GM18498 (cell line): ENCODE measurements around the gene GPX1.
"Not testable (repeated sequence)": the region's sequence is repeated elsewhere in the genome, so short reads cannot be mapped to it uniquely, and the experiment has no call there.

Experiments
- ATAC-seq: cut with Tn5 transposase; IDR thresholded peaks from one replicate; pipeline ENCODE4 v1.9.1; 2021; ENCODE audit warnings: mild to moderate bottlenecking, moderate library complexity; ENCODE audit not compliant: unreplicated experiment

The GPX1 gene

DNA sequence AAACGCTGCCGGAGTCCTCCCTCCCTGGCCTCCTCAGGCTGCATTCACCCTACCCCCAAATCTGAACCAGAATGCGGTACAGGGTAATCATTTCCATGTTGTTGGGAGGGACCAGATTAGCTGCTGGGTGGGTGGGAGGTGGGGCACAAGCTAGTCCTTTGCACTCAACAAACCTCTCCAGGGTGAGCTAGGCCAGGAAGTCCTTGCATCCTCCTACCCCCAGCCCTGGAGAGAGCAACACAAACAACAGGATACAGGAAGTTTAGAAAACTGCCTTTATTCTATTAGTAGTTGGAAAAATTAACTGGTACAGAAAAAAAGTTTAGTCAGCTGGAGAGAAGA lies 702 bp upstream of the GPX1 start:
- no peak for ATAC-seq

DNA sequence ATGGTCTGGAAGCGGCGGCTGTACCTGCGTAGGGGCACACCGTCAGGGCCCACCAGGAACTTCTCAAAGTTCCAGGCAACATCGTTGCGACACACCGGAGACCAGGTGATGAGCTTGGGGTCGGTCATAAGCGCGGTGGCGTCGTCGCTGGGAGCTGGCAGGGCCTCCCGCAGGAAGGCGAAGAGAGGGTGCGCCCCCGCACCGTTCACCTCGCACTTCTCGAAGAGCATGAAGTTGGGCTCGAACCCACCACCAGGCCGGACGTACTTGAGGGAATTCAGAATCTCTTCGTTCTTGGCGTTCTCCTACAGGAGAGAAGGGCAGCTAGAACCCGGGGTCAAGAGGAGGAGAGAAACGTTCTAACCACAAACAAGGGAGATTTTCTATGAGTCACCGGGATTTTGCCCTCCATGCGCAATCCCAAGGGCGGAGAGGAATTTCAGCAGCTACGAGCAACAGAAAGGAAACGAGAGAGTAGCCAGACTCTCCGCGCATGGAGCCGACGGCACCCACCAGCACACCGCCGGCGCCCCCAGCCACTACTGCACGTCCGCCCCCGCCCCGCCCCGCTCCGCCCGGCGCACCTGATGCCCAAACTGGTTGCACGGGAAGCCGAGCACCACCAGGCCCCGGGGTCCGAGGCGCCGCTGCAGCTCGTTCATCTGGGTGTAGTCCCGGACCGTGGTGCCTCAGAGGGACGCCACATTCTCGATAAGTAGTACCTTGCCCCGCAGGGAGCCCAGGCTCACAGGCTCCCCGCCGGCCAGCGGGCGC lies 523 bp downstream of the GPX1 start:
- ATAC-seq, result peak; percentile 29

DNA sequence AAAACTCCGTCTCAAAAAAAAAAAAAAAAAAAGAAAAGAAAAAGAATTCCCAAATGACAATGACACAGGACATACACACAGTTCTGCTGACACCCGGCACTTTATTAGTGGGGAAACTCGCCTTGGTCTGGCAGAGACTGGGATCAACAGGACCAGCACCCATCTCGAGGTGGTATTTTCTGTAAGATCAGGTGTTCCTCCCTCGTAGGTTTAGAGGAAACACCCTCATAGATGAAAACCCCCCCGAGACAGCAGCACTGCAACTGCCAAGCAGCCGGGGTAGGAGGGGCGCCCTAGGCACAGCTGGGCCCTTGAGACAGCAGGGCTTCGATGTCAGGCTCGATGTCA lies 1.1 kb downstream of the GPX1 start:
- ATAC-seq, result peak; percentile 15

DNA sequence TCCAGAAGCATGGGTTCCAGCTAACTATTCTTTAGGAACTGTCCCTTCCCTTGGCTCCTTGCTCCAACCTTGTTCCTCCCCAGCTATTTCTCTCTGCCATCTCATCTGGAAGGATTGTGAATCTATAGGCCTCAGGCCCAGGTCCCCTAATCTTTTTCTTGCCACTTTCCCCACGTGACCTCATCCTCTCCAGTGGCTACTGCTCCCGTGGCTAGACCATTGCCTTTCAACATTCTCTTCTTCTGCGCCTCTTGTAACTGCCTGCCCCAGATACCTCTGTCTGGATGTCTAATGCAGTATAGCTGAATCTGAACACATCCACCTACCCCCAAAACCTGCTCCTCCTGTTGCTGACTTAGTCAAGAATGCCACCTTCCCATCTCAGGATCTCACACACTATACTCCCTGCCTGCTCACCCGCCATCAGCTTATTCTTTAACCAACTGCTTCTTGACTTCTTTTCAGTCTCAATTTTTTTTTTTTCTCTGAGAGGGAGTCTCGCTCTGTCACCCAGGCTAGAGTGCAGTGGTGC lies 5.2 kb downstream of the GPX1 start:
- no peak for ATAC-seq

DNA sequence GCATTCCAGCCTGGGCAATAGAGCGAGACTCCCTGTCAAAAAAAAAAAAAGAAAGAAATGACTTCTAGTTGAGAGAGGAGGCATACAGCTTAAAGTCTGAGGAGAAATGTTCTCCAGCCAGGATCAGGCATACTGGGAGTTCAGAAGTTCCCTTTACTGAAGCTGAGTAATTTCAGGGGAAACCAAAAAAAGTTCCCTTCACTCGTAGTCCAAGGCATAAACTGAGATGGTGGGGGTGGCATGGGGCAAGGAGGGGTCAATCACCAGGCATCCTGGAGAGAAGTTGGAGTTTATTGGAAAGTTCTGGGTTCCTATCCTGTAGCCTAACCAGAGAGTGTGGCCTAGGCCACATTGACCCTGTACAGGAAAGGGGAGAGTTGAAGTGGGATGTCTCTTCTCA lies 5.9 kb downstream of the GPX1 start:
- no peak for ATAC-seq

DNA sequence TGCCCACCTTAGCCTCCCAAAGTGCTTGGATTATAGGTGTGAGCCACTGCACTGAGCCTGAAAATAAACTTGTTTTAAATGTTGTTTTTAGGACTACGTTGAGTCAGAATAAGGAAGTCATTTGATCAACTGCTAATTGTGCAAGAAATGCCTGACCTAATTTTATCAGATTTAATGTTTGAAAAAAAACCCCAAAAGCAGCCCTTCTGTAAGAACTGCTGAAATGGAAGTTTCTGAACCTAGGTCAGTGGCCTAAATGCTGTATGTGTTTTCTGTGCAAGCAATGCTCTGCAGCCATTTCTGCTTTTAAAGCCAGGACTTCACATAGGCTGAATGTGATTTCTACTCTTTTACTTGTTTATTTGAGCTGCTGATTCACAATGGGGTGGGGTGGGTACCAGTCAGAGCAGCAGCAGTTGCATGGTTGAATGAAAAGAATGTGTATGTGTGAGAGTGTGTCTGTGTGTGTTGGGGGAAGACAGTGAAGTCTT lies 6.6 kb downstream of the GPX1 start:
- ATAC-seq, result no peak

DNA sequence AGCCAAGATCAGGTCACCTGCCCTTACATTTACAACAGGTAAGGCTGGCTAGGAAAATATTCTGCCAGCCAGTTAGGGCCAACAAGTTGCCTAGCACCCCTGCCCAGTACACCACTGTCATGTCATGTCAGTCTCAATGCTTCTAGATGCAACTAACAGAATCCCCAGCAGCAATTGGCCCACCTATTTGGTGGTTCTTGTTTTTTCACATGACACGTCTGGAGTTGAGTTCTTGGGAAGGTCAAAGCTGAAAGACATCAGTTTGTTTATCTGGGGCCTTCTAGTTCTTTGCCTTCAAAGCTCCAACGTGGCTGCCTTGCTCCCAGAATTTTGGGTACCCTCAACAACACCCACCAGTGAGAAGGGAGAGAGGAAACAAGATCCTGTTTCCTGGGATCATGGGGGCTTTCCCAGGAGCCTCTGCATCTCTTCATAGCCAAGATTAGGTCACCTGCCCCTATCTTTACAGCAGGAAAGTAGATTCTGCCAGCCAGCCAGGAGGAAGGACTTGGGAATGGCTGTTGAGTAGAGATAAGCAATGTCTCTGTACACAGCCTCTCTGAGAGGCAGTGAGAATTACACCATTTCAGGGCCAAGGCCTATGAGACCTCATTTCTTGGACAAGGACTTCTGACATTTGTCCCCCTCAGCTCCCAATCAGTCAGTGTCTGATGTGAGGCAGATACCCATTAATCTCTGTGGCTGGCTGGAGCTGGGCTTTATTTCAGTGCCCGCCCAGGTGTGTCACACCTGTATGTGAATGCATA lies 8.6 kb downstream of the GPX1 start:
- no peak for ATAC-seq

DNA sequence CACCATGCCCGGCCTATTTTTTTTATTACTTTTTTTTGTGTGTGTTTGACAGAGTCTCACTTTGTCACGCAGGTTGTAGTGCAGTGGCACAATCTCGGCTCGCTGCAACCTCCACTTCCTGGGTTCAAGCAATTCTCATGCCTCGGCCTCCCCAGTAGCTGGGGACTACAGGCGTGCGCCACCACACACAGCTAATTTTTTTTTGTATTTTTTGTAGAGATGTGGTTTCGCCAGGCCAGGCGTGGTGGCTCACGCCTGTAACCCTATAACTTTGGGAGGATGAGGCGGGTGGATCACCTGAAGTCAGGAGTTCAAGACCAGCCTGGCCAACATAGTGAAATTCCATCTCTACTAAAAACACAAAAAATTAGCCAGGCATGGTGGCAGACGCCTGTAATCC lies 9.8 kb downstream of the GPX1 start:
- not testable (repeated sequence) for ATAC-seq

DNA sequence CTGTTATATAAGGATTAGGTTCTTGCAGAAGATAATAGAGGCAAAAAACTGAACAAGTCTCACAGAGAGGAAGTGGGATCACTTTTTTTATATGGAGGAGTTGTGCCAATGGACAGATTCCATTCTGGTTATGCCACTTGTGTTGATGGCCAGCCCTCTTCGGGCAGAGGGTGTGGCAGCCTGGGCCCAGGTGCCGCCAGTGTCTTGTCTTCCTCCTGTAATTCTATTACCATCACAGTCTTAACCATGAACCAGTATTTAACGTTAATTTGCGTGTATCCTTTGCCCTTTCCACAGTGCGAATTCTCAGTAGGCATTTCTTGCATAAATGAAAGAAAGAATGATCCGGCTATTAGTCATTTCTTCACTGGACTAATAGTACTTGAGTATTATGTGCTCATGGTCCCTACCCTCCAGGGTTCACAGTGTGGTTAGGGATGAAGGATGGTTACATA lies 11.3 kb downstream of the GPX1 start:
- no peak for ATAC-seq

DNA sequence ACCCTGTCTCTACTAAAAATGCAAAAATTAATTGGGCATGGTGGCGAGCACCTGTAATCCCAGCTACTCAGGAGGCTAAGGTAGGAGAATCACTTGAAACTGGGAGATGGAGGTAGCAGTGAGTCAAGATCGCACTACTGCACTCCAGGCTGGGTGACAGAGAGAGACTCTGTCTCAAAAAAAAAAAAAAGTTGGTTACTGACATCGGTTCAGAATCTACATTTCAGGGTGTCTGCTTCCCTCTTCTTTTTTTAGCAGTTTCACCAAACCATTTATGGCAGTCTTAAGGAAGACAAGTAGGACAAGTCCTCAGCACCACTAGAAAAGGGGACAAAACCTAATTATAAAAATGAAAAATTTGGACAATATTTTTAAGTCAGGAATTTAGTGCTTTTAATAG lies 15.0 kb downstream of the GPX1 start:
- ATAC-seq, result no peak

DNA sequence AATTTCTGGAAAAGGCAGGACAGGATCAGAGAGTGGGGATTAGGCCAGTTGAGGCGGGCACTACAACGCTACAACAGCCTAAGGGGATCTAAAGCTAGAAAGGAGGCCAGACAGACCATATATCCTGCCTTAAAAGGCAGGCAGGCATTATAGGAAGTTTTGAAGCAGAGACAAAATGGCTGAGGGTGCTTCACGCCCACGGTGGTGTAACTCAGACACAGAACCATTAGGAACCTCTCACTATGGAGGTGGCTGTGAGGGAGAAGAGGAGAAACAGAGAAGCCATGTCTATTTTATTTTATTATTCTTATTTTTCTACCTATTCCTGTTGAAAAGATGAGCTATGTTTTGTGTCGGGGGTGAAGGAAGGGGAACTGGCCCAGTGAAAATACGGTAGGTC lies 16.2 kb downstream of the GPX1 start:
- no peak for ATAC-seq

DNA sequence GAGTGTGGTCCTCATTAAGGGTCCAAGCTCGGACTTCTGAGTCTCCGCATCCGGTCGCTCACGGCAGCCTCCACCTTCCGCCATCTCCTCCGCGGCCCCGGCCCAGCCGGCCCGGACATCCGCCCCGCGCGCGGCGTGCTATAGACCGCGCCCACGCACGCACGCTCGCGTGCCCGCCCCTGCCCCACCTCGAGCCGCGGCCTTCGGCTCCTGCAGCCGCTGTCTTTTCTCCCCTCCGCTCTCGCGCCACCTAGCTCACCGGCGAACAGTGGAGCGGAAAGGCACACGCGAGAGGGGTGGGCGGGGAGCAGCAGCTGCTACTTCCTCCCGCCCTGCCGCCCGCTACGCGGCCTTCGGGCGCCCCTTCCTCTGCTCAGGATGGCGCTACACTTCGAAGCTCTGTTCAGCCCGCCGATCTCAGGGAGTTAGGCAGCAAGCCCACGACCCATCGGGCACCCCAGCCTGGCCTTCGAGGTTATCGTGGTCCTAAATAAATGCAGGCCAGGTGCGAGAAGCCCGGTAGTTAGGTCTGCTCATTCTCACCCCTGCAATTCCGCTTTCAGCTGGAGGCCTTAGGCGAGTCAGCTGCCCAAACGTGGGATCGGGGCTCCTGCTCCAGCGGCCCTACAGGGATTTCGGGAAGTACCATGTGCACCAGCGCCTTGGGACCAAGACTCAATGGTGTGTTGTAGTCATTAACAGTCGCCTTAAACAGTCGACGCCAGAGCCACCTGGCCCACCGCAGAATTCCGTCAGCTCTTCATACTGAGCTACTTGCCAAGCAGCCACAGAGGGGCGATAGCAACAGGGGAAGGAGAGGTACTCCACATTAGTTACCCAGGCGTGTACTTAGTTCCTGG lies 18.0 kb downstream of the GPX1 start, which contains the start of gene USP4:
Gene USP4, minus strand, starts transcription at position 113 of the 860 bp plus-strand sequence. Its CDS starts 29 bp downstream, at position 84.
- peak; percentile 86 for ATAC-seq

DNA sequence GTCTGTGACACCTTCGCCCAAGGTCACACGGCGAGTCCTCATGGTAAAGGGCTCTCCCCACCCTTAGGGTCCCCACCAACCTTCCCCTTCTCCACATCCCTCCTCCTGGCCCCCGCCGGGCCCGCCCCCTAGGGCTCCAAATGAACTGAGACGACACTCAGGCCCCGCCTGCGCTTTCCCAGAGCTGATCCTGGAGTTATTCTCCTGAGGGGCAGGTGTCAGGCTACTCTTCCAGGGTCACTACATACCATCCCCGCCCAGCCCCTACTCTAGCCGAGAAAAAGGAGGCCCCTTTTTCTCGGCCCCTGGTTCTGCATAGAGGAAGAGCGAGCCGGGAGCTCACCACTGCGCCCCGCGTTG lies 18.6 kb downstream of the GPX1 start:
- ATAC-seq, result peak; percentile 17

DNA sequence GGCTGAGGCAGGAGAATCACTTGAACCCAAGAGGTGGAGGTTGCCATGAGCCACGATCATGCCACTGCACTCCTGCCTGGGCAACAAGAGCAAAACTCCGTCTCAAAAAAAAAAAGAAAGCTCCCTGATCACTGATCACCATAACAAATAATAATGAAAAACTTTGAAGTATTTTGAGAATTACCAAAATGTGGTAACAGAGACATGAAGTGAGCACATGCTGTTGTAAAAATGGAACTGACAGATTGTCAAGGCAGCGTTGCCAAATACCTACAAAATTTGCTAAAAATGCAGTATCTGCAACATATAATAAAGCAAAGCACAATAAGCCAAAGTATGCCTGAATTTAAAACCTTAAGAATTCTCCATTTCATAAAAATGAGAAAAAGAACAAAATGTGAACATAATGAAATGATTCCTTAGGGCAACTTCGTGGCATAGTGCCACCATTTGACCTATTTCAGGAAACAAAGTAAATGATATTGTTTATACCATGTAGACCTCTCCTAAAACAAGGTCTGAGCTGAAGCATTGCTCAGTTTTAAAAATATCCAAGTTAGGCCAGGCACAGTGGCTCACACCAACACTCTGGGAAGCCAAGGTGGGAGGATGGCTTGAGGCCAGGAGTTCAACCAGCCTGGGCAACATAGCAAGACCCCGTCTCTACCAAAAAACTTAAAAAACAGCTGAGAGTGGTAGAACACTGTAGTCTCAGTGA lies 24.1 kb downstream of the GPX1 start:
- no peak for ATAC-seq

DNA sequence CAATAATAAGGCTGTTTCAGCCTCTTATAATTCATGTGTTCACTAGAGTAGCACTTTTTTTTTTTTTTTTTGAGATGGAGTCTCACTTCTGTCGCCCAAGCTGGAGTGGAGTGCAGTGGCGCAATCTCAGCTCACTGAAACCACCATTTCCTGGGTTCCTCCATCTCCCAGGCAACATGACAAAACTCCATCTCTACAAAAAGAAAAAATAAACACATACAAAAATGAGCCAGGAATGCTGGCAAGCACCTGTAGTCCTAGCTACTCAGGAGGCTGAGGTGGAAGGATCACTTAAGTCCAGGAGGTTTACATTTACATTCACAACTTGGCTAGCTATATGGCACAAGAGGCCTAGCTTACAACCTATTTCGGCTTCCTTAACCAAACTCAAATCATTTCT lies 25.1 kb downstream of the GPX1 start:
- no peak for ATAC-seq

DNA sequence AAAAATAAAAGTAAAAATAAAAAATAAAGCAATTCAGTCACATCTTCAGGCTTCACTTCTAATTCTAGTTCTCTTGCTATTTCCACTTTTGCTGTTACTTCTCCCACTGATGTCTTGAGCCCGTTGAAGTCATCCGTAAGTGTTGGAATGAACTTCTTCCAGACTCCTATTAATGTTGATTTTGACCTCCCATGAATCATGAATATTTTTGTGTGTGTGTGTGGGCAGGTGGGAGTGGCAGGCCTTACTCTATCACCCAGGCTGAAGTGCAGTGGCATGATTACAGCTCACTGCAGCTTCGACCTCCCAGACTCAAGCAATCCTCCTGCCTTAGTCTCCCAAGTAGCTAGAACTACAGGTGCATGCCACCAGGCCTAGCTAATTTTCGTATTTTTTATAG lies 29.0 kb downstream of the GPX1 start:
- ATAC-seq, result no peak

DNA sequence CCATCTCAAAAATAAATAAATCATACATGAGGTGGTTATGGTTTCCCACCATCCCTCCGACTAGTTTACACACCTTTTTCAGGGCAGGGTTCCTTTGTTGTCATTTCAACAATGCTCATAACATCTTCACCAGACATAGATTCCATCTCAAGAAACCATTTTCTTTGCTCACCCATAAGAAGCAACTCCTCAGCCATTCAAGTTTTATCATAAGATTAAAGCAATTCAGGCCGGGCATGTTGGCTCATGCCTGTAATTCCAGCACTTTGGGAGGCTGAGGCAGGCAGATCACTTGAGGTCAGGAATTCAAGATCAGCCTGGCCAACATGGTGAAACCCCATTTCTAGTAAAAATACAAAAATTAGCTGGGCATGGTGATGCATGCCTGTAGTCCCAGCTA lies 29.8 kb downstream of the GPX1 start:
- ATAC-seq, result not testable (repeated sequence)

DNA sequence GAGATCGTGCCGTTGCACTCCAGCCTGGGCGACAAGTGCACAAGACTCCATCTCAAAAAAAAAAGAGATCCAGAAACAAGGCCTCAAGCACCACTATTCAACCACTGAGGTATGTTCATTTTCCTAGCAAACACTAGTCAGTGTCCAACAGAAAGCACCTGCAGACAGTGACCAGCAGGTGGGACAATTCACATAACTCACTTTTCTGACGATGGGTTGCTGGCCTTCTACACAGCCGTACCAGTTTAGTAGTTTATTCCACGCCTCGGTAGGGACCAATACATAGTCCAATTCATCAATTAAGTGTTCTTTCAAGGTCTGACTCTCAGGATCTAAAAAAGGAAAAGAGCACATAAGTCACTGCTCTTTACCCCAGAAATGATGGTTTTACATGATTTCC lies 30.7 kb downstream of the GPX1 start:
- ATAC-seq, result no peak

DNA sequence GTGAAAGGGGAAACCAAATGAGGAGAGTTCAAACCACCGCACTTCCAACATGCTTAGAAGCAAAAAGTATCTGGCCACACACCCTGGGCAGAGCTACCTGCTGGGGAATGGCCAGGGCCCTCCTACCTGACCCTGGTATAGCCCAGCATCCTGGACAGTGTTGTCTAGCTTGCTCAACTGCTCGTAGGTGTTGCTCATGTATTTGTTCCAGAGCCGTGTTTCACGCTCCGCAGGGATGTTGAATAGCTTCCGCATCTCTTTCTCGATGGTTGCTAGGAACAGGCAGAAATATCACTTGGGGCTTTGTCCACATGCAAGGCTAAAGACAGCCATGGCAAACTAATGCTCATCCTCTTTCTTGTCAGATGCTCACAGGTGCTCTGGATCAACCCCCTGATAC lies 33.4 kb downstream of the GPX1 start:
- ATAC-seq, result no peak

DNA sequence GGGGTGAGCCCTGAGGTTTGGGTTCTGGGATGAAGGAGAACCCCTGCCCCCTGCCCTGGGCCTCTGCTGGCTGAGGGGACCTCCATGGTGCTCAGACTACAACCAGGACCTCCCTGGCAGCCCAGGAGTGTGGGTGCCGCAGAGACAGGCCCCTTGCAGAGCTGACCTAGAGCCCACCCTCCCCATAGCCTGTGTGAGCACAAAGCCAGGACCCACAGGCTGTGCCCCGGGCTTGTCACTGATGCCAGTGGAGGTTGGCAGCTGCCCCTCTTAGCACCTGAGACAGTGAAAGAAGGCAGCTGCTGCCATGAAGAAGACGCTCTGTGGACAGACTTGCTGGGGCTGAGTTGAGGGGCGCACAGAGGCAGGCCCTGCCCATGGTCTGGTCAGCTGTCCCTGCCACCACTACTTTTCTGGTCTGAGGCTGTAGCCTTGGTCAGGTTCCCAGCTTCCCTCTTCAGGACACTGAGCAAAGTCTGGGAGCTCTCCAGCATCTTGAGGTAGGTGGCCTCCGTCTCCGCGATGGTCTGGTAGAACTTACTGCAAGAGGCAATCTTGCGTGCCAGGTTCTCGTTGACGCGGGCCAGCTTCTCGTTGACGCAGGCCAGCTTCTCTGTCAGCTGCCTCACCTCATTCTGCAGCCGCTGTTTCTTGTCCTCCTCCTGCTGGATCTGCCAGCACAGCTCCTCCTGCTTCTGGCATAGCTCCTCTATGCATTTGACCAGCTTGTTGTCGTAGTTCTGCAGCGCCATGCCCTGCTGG lies 41.3 kb downstream of the GPX1 start:
- no peak for ATAC-seq
